DND-41 (cell line): ENCODE results near the gene PPP1R37.
A peak's percentile ranks its signal among the peaks of the same experiment; 100 is the strongest.

Experiments used
- ATAC-seq: fragments of 200-7000 bp; cut with Tn5 transposase; 3 replicates; pipeline ENCODE4 v1.9.1; 2021; ENCODE audit warnings: low read depth; ENCODE audit not compliant: insufficient read depth
- DNase-seq: peaks from one replicate; pipeline ENCODE4 v3.0.0-alpha.2; 2020
- H2AFZ ChIP-seq: 2 replicates; pipeline ENCODE4 v1.6.0; 2012; ENCODE audit warnings: low read depth, low read length
- H3K27ac ChIP-seq: 2 replicates; pipeline ENCODE4 v1.5.1; 2012; ENCODE audit warnings: low read length, inconsistent platforms
- H3K27me3 ChIP-seq: fragments of 200-600 bp; sonication (generic); 2 replicates; pipeline ENCODE4 v1.6.0; 2012; ENCODE audit warnings: low read length, mild to moderate bottlenecking, inconsistent platforms; ENCODE audit not compliant: insufficient read depth, poor library complexity
- H3K36me3 ChIP-seq: 2 replicates; pipeline ENCODE4 v1.5.1; 2012; ENCODE audit warnings: low read length, inconsistent platforms; ENCODE audit not compliant: insufficient read depth
- H3K4me1 ChIP-seq: 2 replicates; pipeline ENCODE4 v1.5.1; 2012; ENCODE audit warnings: mild to moderate bottlenecking, low read length; ENCODE audit not compliant: insufficient read depth
- H3K4me2 ChIP-seq: 2 replicates; pipeline ENCODE4 v1.6.0; 2012; ENCODE audit warnings: mild to moderate bottlenecking, moderate library complexity, low read length, inconsistent platforms; ENCODE audit not compliant: insufficient read depth
- H3K4me3 ChIP-seq, 2 experiments: fragments of 200-600 bp in 1 of 2; shearing (Covaris generic) in 1 of 2; 2 replicates each; pipeline ENCODE4 v1.5.1; 2012 to 2016; ENCODE audit warnings: inconsistent platforms in 2 of 2, low read length in 2 of 2, mild to moderate bottlenecking in 2 of 2, low read depth in 1 of 2, moderate library complexity in 1 of 2
- H3K79me2 ChIP-seq: 2 replicates; pipeline ENCODE4 v1.6.0; 2012; ENCODE audit warnings: low read length, inconsistent platforms; ENCODE audit not compliant: insufficient read depth
- H3K9ac ChIP-seq: 2 replicates; pipeline ENCODE4 v1.6.0; 2012; ENCODE audit warnings: low read depth, mild to moderate bottlenecking, inconsistent platforms, low read length, moderate library complexity
- H3K9me3 ChIP-seq: 2 replicates; pipeline ENCODE4 v1.5.1; 2012; ENCODE audit warnings: low read length, moderate library complexity, mild to moderate bottlenecking, inconsistent platforms; ENCODE audit not compliant: insufficient read depth, severe bottlenecking
- H4K20me1 ChIP-seq: 2 replicates; pipeline ENCODE4 v1.6.0; 2012; ENCODE audit warnings: low read length; ENCODE audit not compliant: insufficient read depth
- EZH2 ChIP-seq: IDR thresholded peaks from 3 replicates; pipeline ENCODE4 v1.6.1; 2012; ENCODE audit warnings: borderline replicate concordance, low read depth, mild to moderate bottlenecking, moderate library complexity, low read length, inconsistent platforms; ENCODE audit not compliant: severe bottlenecking
- TF ChIP-seq, protein P1 (sequence below): IDR thresholded peaks from 2 replicates; pipeline ENCODE4 v1.5.1; 2012; ENCODE audit warnings: borderline replicate concordance, low read length, moderate library complexity, mild to moderate bottlenecking; ENCODE audit not compliant: poor library complexity, severe bottlenecking; ENCODE audit errors: extremely low read depth

PPP1R37 gene

GRCh38 chr19:45177817-45178261 is 84.9 kb downstream of the PPP1R37 start, which contains the start of gene TRAPPC6A:
Gene TRAPPC6A (minus strand): TSS chr19:45178237. CDS start chr19:45178218, 19 bp downstream.
- H3K9me3 ChIP-seq = no peaks in the 10 kb centered on the region
- H3K36me3 ChIP-seq = peaks cover 13% of the 10 kb centered on the region
- H3K79me2 ChIP-seq = peaks cover 31% of the 10 kb centered on the region
- peak within 1 kb of the TSS; percentile 72 to 92 for H3K4me3 ChIP-seq
- H3K27me3 ChIP-seq = no peaks in the 10 kb centered on the region
- H3K9ac ChIP-seq = peak within 1 kb of the TSS; percentile 73
- ATAC-seq (peak; percentile 2), DNase-seq (no peak)
- peak within 1 kb of the TSS; percentile 76 for H3K27ac ChIP-seq
- peaks cover 8% of the 10 kb centered on the region for H4K20me1 ChIP-seq
- H3K4me1 ChIP-seq = peaks cover 33% of the 10 kb centered on the region
- peak within 1 kb of the TSS; percentile 83 for H3K4me2 ChIP-seq
- peak within 1 kb of the TSS; percentile 94 for H2AFZ ChIP-seq
- TF ChIP-seq, protein P1, sequence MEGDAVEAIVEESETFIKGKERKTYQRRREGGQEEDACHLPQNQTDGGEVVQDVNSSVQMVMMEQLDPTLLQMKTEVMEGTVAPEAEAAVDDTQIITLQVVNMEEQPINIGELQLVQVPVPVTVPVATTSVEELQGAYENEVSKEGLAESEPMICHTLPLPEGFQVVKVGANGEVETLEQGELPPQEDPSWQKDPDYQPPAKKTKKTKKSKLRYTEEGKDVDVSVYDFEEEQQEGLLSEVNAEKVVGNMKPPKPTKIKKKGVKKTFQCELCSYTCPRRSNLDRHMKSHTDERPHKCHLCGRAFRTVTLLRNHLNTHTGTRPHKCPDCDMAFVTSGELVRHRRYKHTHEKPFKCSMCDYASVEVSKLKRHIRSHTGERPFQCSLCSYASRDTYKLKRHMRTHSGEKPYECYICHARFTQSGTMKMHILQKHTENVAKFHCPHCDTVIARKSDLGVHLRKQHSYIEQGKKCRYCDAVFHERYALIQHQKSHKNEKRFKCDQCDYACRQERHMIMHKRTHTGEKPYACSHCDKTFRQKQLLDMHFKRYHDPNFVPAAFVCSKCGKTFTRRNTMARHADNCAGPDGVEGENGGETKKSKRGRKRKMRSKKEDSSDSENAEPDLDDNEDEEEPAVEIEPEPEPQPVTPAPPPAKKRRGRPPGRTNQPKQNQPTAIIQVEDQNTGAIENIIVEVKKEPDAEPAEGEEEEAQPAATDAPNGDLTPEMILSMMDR = no peak
- no peak for TF ChIP-seq EZH2

DNA sequence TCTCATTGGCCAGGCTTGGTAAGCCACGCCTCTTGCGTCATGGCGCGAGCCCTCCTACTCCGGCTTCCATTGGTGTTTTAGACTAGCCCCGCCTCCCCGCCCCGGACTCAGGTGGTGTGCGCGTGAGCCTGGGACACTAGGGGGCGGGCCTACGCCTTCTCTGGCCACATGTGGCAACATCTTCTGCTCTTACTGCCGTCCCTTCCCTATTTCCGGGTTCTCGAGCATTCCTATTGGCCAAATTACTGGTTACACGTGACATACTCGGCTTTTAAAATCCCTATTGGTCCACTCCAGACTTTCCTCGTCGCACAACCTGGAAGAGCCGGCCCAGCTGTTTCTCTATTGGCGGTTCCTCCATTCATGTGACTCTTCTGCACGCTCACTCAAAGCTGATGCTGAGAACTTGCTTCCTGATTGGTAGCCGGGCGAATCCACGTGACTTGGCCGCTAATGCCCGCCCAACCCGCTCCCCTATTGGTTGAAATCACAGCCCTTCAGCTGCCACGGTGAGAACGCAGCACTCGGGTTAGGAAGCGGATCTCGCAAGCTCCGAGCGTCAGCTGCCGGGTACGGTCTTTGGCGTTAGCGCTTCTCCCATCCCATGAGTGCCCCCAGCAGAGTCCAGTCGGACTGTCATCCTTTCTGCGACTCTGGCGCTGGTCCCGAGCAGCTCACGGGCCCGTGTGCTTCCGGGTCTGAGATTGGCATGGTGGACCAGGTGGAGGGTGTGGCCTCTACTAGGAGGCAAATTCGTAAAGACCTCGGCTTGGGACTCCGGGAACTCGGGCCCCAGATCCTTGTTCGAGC is 85.5 kb downstream of the PPP1R37 start, which contains the start of gene BLOC1S3:
Gene BLOC1S3 (plus strand): TSS at position 523 of the 810 bp plus-strand sequence. CDS start 513 bp downstream, outside the sequence.
- Histone ChIP-seq H3K36me3 (peaks cover 13% of the 10 kb centered on the region), H3K27me3 (no peaks in the 10 kb centered on the region), H4K20me1 (peaks cover 8% of the 10 kb centered on the region), H3K9me3 (no peaks in the 10 kb centered on the region), H3K27ac (peak within 1 kb of the TSS; percentile 76), H3K4me3 (peak within 1 kb of the TSS; percentile 72 to 92), H3K4me1 (peaks cover 33% of the 10 kb centered on the region), H3K4me2 (peak within 1 kb of the TSS; percentile 83), H3K9ac (peak within 1 kb of the TSS; percentile 73), H2AFZ (peak within 1 kb of the TSS; percentile 94), H3K79me2 (peaks cover 31% of the 10 kb centered on the region)
- TF ChIP-seq, protein P1 = peak; percentile 61
- TF ChIP-seq EZH2 = no peak
- peak; percentile 100 for DNase-seq
- peak; percentile 88 for ATAC-seq

GRCh38 chr19:45179072-45179891 is 86.3 kb downstream of the PPP1R37 start:
- ATAC-seq (no peak), DNase-seq (peak; percentile 16)
- Histone ChIP-seq H3K4me3 (peak overlapping the region; percentile 52 to 87), H3K4me2 (peak overlapping the region; percentile 83), H4K20me1 (peaks cover 8% of the 10 kb centered on the region), H3K9ac (peak overlapping the region; percentile 65), H3K27me3 (no peaks in the 10 kb centered on the region), H3K4me1 (peaks cover 33% of the 10 kb centered on the region), H3K79me2 (peaks cover 31% of the 10 kb centered on the region), H3K27ac (peak overlapping the region; percentile 76), H3K9me3 (no peaks in the 10 kb centered on the region), H2AFZ (peak overlapping the region; percentile 94), H3K36me3 (peaks cover 13% of the 10 kb centered on the region)
- no peak for TF ChIP-seq EZH2
- TF ChIP-seq, protein P1 = no peak
